Pericardium fibroblast (primary cell): ENCODE data around the gene ARID1A. TPM values are rescaled to one million over a fixed set of nuclear protein-coding genes. Genes with fewer than 3 reads are reported as not detected.

ENCODE experiments used
- total RNA-seq: library from RNA; depleted of rRNA; stranded (reverse); fragments of >200 nt; gene quantifications from 2 replicates; pipeline ENCODE4 v1.2.3, GENCODE V29; 2015

Gene ARID1A
- total RNA-seq = 18.8 and 21.3 TPM in 2 replicates

GRCh38 chr1:26695356-26696118, at the start of gene ARID1A:
Gene ARID1A, plus strand, starts transcription at chr1:26696015. Its CDS starts 389 bp downstream, at chr1:26696404.

GRCh38 chr1:26787706-26788514, 92.1 kb downstream of the ARID1A start, which contains the start of gene PIGV:
Gene PIGV, plus strand, starts transcription at chr1:26787950. Its CDS starts 2,866 bp downstream, at chr1:26790816.

GRCh38 chr1:26826261-26827105, 130.7 kb downstream of the ARID1A start, which contains the start of gene ZDHHC18:
Gene ZDHHC18, plus strand, starts transcription at chr1:26826688. Its CDS starts 117 bp downstream, at chr1:26826805.

Other genes with a start within 250 kb of the ARID1A start
- gene HMGN2, start 223.6 kb upstream of the ARID1A start, total RNA-seq = 272 and 287 TPM in 2 replicates
- 0.77 and 2.0 TPM in 2 replicates for gene RPS6KA1, start 166.3 kb upstream of the ARID1A start, total RNA-seq
- 7.7 and 25.5 TPM in 2 replicates for gene PIGV, start 91.9 kb downstream of the ARID1A start, total RNA-seq
- 5.0 and 12.1 TPM in 2 replicates for gene ZDHHC18, start 130.7 kb downstream of the ARID1A start, total RNA-seq
- not detected in 2 replicates for gene SFN, start 167.1 kb downstream of the ARID1A start, total RNA-seq
- gene GPN2, start 194.3 kb downstream of the ARID1A start, total RNA-seq = 8.5 and 8.8 TPM in 2 replicates
- gene GPATCH3, start 204.5 kb downstream of the ARID1A start, total RNA-seq = 7.8 and 9.0 TPM in 2 replicates
- gene NR0B2, start 218.0 kb downstream of the ARID1A start, total RNA-seq = not detected in 2 replicates
- gene NUDC, start 225.7 kb downstream of the ARID1A start, total RNA-seq = 40.8 and 58.8 TPM in 2 replicates